Vagina (tissue), 2 donors: ENCODE measurements around the gene RNF217.

Experiments
- CTCF ChIP-seq, 3 experiments: fragments of 450-650 bp in 2 of 3; fragments of 200-600 bp in 1 of 3; sonication (generic) in 1 of 3; IDR thresholded peaks; one replicate each; pipeline ENCODE4 v1.5.1; 2017 to 2019; ENCODE audit warnings: antibody characterized with exemption in 3 of 3, mild to moderate bottlenecking in 2 of 3, moderate library complexity in 2 of 3
- POLR2A ChIP-seq, 2 donors: fragments of 450-650 bp; IDR thresholded peaks; one replicate each; pipeline ENCODE4 v1.6.1; 2017; ENCODE audit warnings: antibody characterized with exemption in 2 of 2, mild to moderate bottlenecking in 2 of 2, moderate library complexity in 2 of 2

GRCh38 chr6:125111219-125111983 is 149.2 kb downstream of the RNF217 start:
- TF ChIP-seq CTCF (IDR thresholded peaks at IDR 0.05) = no peak
- no peak for TF ChIP-seq POLR2A (IDR thresholded peaks at IDR 0.05)
